GM18505 (cell line): Measurements from ENCODE around the gene IL5.

Source experiments
- ATAC-seq: cut with Tn5 transposase; IDR thresholded peaks from one replicate; pipeline ENCODE4 v1.9.1; 2021; ENCODE audit not compliant: unreplicated experiment
- POLR2A ChIP-seq: IDR thresholded peaks from 4 replicates; pipeline ENCODE4 v1.6.1; 2011; ENCODE audit warnings: borderline replicate concordance; ENCODE audit not compliant: insufficient read depth, insufficient read length; ENCODE audit errors: extremely low read depth

Gene IL5

GRCh38 chr5:132510076-132510475 lies 33.2 kb downstream of the IL5 start:
- TF ChIP-seq POLR2A, result no peak
- ATAC-seq, result no peak

- TF ChIP-seq POLR2A, result no peak
- ATAC-seq, result peak; percentile 58
Observed at GRCh38 chr5:132506094-132506692, 37.1 kb downstream of the IL5 start.

- ATAC-seq, result no peak
- TF ChIP-seq POLR2A, result no peak
Observed at GRCh38 chr5:132505641-132506040, 37.7 kb downstream of the IL5 start.

GRCh38 chr5:132504746-132505145 lies 38.6 kb downstream of the IL5 start:
- no peak for ATAC-seq
- no peak for TF ChIP-seq POLR2A

- no peak for TF ChIP-seq POLR2A
- ATAC-seq, result no peak
Observed at GRCh38 chr5:132503244-132503643, 40.1 kb downstream of the IL5 start.

- no peak for ATAC-seq
- no peak for TF ChIP-seq POLR2A
Observed at GRCh38 chr5:132501961-132502931, 41.1 kb downstream of the IL5 start.

- ATAC-seq, result no peak
- no peak for TF ChIP-seq POLR2A
Observed at GRCh38 chr5:132501629-132501956, 41.7 kb downstream of the IL5 start.

- no peak for TF ChIP-seq POLR2A
- ATAC-seq, result no peak
Observed at GRCh38 chr5:132500931-132501628, 42.2 kb downstream of the IL5 start.

- ATAC-seq, result no peak
- no peak for TF ChIP-seq POLR2A
Observed at GRCh38 chr5:132500244-132500930, 42.9 kb downstream of the IL5 start.

- no peak for ATAC-seq
- TF ChIP-seq POLR2A, result no peak
Observed at GRCh38 chr5:132499440-132500243, 43.7 kb downstream of the IL5 start.

GRCh38 chr5:132498686-132499271 lies 44.5 kb downstream of the IL5 start:
- no peak for TF ChIP-seq POLR2A
- ATAC-seq, result no peak

- no peak for TF ChIP-seq POLR2A
- ATAC-seq, result no peak
Observed at GRCh38 chr5:132498152-132498551, 45.2 kb downstream of the IL5 start.
